Measurements from ENCODE around the gene HLCS.
A peak's percentile ranks its signal among the peaks of the same experiment; 100 is the strongest.

The HLCS gene

DNA sequence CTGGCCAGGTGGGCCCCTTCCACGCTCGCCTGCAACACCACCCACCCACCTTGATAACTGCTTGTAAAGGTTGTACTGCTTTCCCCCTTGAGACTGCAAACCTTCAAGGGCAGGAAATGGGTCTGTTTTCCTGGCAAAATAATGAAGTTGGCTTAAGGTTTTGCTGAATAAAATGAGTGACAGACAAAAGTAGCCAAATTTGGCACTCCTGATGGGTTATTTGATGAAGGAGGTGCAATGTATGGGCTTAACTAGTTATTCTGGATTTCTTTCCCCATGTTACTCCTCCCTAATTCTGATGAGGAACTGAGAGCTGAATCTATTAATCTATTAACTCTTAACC, 14.6 kb upstream of the HLCS start:
- TF ChIP-seq, protein P1, sequence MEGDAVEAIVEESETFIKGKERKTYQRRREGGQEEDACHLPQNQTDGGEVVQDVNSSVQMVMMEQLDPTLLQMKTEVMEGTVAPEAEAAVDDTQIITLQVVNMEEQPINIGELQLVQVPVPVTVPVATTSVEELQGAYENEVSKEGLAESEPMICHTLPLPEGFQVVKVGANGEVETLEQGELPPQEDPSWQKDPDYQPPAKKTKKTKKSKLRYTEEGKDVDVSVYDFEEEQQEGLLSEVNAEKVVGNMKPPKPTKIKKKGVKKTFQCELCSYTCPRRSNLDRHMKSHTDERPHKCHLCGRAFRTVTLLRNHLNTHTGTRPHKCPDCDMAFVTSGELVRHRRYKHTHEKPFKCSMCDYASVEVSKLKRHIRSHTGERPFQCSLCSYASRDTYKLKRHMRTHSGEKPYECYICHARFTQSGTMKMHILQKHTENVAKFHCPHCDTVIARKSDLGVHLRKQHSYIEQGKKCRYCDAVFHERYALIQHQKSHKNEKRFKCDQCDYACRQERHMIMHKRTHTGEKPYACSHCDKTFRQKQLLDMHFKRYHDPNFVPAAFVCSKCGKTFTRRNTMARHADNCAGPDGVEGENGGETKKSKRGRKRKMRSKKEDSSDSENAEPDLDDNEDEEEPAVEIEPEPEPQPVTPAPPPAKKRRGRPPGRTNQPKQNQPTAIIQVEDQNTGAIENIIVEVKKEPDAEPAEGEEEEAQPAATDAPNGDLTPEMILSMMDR (conservative IDR thresholded peaks at IDR 0.05; ENCODE audit: control insufficient read depth, insufficient read depth, low read depth, low read length): no peak
- DNase-seq (ENCODE audit: low read depth): no peak
- peak overlapping the region; percentile 40 for H3K4me3 ChIP-seq (ENCODE audit: control insufficient read depth, low read depth, low read length)

DNA sequence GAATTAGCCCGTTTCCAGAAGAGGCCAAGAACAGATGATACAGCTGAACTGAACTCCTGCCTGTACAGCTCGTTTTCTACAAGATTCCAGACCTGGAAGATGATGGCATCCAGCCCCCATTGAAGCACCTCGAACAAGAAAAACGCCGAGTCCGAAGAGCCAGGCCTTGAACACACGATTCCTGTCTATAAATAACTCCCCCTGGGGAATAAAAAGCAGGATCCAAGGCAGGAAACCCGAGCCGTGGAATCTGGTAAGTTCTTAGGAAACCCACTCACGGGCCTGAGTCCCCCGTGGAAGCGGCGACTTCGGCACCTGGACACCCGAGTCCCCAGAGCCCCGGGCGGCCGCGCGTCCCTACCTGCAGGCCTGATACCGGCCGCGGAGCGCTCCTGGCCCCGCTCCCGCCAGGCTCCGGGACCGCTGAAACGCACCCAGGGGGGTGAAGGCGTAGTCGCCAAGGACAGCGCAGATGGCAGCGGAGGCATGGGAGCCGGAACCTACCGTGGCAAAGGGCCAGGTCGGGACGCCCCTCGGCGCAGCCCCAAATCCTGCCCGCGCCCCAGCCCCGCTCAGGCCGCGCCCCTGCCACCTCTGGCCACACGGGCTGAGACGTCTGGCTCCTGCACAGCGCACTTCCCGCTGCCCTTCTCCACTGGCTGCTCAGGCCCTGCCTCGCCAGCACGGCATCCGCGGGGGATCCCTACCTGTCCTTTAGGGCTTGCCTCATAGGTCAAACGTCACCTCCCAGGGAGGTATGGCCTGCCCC, 14.0 kb upstream of the HLCS start:
- TF ChIP-seq, protein P1 (conservative IDR thresholded peaks at IDR 0.05; ENCODE audit: control insufficient read depth, insufficient read depth, low read depth, low read length): no peak
- peak; percentile 27 for DNase-seq (ENCODE audit: low read depth)
- H3K4me3 ChIP-seq (ENCODE audit: control insufficient read depth, low read depth, low read length): peak overlapping the region; percentile 40

DNA sequence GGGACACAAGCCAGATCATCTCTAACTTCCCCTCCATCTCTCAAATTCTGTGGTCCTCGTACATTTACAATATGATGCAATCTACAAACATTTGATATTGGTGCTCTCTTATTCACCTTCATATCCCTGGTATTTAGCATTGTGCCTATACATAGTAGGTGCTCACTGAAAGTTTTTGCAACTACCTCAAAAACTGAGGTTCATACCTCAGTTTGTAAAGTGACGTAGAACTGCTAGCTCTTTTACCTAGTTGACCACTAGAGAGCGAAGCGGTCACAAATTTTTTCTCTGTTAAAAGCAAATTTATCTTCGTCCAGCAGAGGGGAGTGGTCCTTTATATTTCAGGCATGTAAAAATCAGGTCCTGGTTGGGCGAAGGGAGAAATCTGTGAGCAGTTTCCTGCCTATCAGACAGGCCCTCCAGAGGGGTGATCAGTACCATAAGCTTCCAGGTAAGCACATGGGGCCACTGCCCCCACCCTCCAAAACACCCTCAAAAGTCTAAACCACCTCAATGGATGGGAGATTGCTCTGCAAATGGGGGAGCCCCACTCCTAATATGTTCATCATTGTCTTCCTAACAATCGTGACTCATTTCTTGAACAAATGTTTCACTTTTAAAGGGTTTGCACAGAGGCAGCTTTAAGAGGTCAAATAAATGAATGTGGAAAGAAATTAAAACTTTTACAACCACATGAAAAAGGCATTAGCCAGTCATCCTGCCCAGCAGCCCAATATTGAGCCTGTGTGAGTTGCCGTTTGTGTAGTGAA, 10.6 kb upstream of the HLCS start:
- peak; percentile 82 for DNase-seq (ENCODE audit: low read depth)
- no peak overlapping the region for H3K4me3 ChIP-seq (ENCODE audit: control insufficient read depth, low read depth, low read length)

DNA sequence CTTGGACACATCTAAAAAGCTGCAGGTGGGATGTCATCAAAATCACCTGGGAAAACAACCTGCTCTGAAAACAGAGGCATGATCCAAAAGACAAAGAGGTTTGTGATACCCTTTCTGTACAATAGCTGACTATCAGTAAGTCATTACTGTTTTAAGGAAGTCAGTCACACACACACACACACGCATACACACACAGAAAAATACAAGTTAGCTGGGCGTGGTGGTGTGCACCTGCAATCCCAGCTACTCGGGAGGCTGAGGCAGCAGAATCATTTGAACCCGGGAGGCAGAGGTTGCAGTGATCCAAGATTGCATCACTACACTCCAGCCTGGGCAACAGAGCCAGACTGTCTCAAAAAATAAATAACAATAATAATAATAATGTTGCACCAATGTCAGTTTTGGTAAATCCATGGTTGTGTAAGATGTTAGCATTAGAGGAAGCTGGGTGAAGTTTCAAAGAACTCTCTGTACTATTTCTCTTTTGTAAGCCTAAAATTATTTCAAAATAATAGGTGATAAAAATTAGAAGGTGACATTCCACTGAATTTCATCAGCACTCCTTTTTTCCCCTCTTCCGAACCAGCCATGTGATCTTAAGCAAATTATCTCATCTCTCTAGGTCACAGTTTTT, 9.9 kb upstream of the HLCS start:
- TF ChIP-seq, protein P1 (conservative IDR thresholded peaks at IDR 0.05; ENCODE audit: control insufficient read depth, insufficient read depth, low read depth, low read length): no peak
- no peak for DNase-seq (ENCODE audit: low read depth)
- H3K4me3 ChIP-seq (ENCODE audit: control insufficient read depth, low read depth, low read length): no peak overlapping the region

More for the DNA sequence above, 10.6 kb upstream of the HLCS start:
- TF ChIP-seq, protein P1 (conservative IDR thresholded peaks at IDR 0.05; ENCODE audit: control insufficient read depth, insufficient read depth, low read depth, low read length): peak; percentile 82

DNA sequence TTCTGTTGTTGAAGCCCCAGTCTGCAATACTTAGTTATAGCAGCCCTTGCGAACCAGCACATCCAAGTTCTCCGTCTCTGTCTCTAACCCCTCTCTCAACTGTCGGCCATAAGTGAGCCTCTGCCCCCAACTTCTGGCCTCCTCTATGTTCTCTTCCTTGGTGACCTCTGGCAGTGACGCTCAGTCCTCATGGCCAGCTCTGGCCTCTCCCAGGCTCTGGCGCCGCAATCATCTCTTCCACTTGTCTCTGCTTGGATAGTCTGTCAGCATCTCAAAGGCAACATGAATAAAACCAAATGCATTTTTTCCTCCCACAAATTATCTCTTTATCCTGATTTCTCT, 8.4 kb upstream of the HLCS start:
- TF ChIP-seq, protein P1 (conservative IDR thresholded peaks at IDR 0.05; ENCODE audit: control insufficient read depth, insufficient read depth, low read depth, low read length): no peak
- H3K4me3 ChIP-seq (ENCODE audit: control insufficient read depth, low read depth, low read length): no peak overlapping the region
- no peak for DNase-seq (ENCODE audit: low read depth)

DNA sequence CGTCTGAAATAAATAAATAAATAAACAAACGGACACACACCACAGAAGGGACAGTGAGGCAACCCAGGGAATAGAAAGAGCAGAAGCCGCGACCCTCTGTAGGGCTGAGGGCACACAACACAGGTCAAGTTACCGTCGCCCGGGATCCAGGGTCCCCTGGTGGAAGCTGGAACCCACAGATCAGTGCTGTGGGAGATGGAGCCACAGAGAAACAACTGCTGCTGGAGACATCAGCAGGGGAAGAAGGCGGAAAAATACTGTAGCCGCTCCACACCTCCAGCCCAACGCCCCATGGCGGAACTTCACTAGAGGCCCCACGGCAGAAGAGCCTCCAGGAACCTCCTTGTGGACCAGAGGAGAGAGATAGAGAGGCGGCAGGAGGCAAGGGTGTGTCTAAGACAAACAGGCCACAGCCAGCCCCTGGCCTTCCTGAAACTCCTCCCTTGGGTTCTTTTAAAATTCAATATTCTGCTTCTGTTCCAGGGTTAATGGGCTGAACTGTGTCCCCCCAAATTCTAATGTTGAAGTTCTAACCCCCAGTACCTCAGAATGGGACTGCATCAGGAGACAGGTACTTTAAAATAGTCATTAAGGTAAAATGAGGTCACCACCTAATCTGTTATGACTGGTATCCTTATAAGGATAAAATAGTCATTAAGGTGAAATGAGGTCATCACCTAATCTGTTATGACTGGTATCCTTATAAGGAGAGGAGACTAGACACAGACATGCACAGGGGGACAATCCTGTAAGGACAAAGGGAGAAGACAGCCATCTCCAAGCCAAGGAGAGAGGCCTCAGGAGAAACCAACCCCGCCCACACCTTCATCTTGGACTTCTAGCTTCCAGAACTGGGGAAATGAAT, 7.7 kb upstream of the HLCS start:
- no peak for DNase-seq (ENCODE audit: low read depth)
- no peak overlapping the region for H3K4me3 ChIP-seq (ENCODE audit: control insufficient read depth, low read depth, low read length)
- TF ChIP-seq, protein P1 (conservative IDR thresholded peaks at IDR 0.05; ENCODE audit: control insufficient read depth, insufficient read depth, low read depth, low read length): no peak
